ENCODE results near the gene ASPM.

GRCh38 chr1:197143276-197143675 is 3.2 kb downstream of the ASPM start:
- TF ChIP-seq CTCF (IDR thresholded peaks at IDR 0.05 in 8 of 11, conservative IDR thresholded peaks at IDR 0.05 in 3 of 11) (no peak), POLR2AphosphoS5 (IDR thresholded peaks at IDR 0.05) (no peak)
